ENCODE results near the gene CTTN.

- no peak for TF ChIP-seq CTCF (IDR thresholded peaks at IDR 0.05)
- TF ChIP-seq POLR2A (IDR thresholded peaks at IDR 0.05; ENCODE audit: low read depth), result no peak
These were observed 13.7 kb upstream of the CTTN start for GRCh38 chr11:70384566-70385152.
